Naive B cell (primary cell): Measurements from ENCODE around the gene RHBDF2. TPM values are rescaled to one million over a fixed set of nuclear protein-coding genes. Genes with fewer than 3 reads are reported as not detected.

Experiments used
- ATAC-seq, 2 donors: fragments of 150-1000 bp; cut with Tn5 transposase; 2 replicates each; pipeline ENCODE4 v1.10.0; 2021; ENCODE audit warnings: low read depth in 2 of 2, mild to moderate bottlenecking in 2 of 2, moderate library complexity in 2 of 2
- DNase-seq: peaks from one replicate; pipeline ENCODE4 v3.0.0; 2022
- H3K27ac Mint-ChIP-seq, 6 donors: one replicate each; pipeline ENCODE4 v1.8.0; 2020 to 2022; ENCODE audit warnings: mild to moderate bottlenecking in 6 of 6, mixed read lengths in 6 of 6, moderate library complexity in 5 of 6, inconsistent platforms in 2 of 6
- H3K27me3 Mint-ChIP-seq, 3 donors: one replicate each; pipeline ENCODE4 v1.8.0; 2021 to 2022; ENCODE audit warnings: mixed read lengths in 3 of 3, mild to moderate bottlenecking in 1 of 3
- H3K36me3 Mint-ChIP-seq, 2 donors: one replicate each; pipeline ENCODE4 v1.8.0; 2020 to 2022; ENCODE audit warnings: mixed read lengths in 2 of 2, inconsistent platforms in 1 of 2, mild to moderate bottlenecking in 1 of 2
- H3K4me1 Mint-ChIP-seq, 3 donors: one replicate each; pipeline ENCODE4 v1.8.0; 2020 to 2022; ENCODE audit warnings: mixed read lengths in 3 of 3, inconsistent platforms in 1 of 3, mild to moderate bottlenecking in 1 of 3, moderate library complexity in 1 of 3
- H3K4me3 Mint-ChIP-seq, 8 donors: one replicate each; pipeline ENCODE4 v1.8.0; 2020 to 2022; ENCODE audit warnings: mild to moderate bottlenecking in 8 of 8, mixed read lengths in 8 of 8, moderate library complexity in 8 of 8, inconsistent platforms in 2 of 8
- H3K9me3 Mint-ChIP-seq, 7 donors: one replicate each; pipeline ENCODE4 v1.8.0; 2020 to 2022; ENCODE audit warnings: mixed read lengths in 7 of 7, mild to moderate bottlenecking in 5 of 7, inconsistent platforms in 2 of 7, moderate library complexity in 1 of 7
- polyA plus RNA-seq, 6 donors: library from polyadenylated mRNA; unstranded; fragments of 300-500 nt; fragmentation: Illumina TruSeq; gene quantifications; one replicate each; pipeline ENCODE4 v1.2.3, GENCODE V29; 2021; ENCODE audit warnings: low read depth in 6 of 6

The RHBDF2 gene
- polyA plus RNA-seq, 6 donors from 2014 or later, result 44.0 to 148 (median 51.7) TPM

DNA sequence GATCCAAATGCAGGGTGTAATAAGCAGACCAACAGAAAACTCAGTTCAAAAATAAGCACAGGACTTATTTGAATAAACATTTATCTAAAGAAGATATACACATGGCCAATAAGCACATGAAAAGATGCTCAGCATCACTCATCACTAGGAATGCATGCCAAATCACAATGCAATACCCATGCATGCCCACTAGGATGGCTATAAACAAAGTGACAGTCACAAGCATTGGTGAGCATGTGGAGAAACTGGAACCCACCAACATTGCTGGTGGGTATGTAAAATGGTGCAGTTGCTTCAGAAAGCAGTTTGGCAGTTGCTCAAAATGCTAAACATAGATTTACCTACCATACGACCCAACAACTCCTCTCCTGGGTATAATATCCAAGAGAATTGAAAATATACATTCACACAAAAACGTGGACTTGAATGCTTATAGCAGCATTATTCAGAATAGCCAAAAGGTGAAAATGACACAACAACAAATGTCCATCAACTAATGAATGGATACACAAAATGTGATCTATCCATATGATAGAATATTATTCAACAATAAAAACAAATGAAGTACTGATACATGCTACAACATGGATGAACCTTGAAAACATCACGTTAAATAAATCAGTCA is 68.4 kb downstream of the RHBDF2 start:
- Mint-ChIP-seq H3K36me3 (peaks cover 0 to 6% of the 10 kb centered on the region in 2 donors), H3K27ac (peak overlapping the region in 3 of 6 donors; percentile 18 to 95 (median 29)), H3K9me3 (peaks cover 0 to 3% (median 0%) of the 10 kb centered on the region in 7 donors), H3K4me1 (peaks cover 65 to 92% (median 70%) of the 10 kb centered on the region in 3 donors), H3K27me3 (no peaks in the 10 kb centered on the region), H3K4me3 (peak overlapping the region in 6 of 8 donors; percentile 45 to 63 (median 54))
- no peak for ATAC-seq
- no peak for DNase-seq

DNA sequence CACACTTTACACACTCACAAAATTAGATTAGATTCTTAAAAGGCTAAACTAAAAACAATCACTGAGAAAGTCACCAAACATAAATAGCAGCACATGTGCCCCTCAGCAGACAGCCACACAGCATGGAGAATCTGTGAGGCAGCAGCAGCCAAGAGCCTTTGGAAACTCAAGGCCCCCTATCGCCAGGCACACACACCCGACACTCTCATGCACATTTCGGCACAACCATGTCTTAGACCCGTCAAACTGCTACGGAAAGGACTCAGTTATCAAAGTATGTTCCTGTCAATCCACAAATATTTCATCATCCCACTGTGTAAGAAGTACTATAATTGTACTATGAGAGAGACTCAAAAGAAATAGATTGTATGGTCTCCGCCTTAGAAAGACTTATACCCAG is 69.2 kb downstream of the RHBDF2 start:
- ATAC-seq (no peak), DNase-seq (no peak)
- Mint-ChIP-seq H3K27ac (peak overlapping the region in 3 of 6 donors; percentile 13 to 67 (median 36)), H3K36me3 (peaks cover 0 to 6% of the 10 kb centered on the region in 2 donors), H3K9me3 (peaks cover 0 to 3% (median 0%) of the 10 kb centered on the region in 7 donors), H3K4me3 (peak overlapping the region in 4 of 8 donors; percentile 19 to 50 (median 34)), H3K4me1 (peaks cover 72 to 92% (median 76%) of the 10 kb centered on the region in 3 donors), H3K27me3 (no peaks in the 10 kb centered on the region)

DNA sequence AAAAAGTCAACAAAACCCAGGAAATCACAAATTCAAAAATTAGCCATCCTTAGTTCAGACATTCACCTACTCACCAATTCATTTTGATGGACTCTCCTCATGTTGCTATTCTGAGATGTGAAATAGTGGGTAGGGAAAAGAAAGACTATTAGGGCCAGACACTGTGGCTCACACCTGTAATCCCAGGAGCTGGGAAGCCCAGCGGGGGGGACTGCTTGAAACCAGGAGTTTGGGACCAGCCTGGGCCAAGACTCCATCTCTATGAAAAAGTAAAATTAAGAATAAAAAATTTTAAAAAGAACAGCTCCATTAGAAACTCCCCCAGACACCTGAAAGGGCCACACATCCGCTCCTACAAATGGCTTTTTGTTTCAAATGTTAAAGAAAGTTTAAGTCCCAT is 69.7 kb downstream of the RHBDF2 start:
- no peak for DNase-seq
- Mint-ChIP-seq H3K27me3 (no peaks in the 10 kb centered on the region), H3K36me3 (peaks cover 0 to 6% of the 10 kb centered on the region in 2 donors), H3K9me3 (peaks cover 0 to 3% (median 0%) of the 10 kb centered on the region in 7 donors), H3K4me3 (peak overlapping the region in 2 of 8 donors; percentile 32 to 50), H3K4me1 (peaks cover 74 to 92% (median 77%) of the 10 kb centered on the region in 3 donors), H3K27ac (peak overlapping the region in 2 of 6 donors; percentile 13 to 67)
- no peak for ATAC-seq

DNA sequence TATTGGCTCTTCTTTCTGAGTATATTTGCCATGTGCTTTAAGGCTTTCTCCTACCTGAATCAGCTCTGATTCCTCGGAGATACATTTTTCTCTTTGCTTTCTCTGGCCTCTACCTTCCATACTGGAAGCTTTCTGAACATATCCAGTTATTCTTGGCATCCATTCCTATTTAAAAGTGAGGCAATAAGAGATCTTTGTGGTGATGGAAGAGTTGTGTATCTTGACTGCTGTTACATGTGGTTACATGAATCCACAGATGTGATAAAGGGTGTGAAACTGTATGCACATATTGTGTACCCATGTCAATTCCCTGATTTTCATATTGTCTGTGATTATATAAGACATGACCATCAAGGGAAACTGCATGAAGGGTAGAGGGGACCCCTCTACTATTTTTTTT is 72.7 kb downstream of the RHBDF2 start:
- ATAC-seq (no peak), DNase-seq (no peak)
- Mint-ChIP-seq H3K4me3 (peak overlapping the region in 7 of 8 donors; percentile 29 to 85 (median 73)), H3K4me1 (peaks cover 61 to 92% (median 68%) of the 10 kb centered on the region in 3 donors), H3K27me3 (no peaks in the 10 kb centered on the region), H3K27ac (peak overlapping the region in 5 of 6 donors; percentile 60 to 98 (median 97)), H3K9me3 (peaks cover 0 to 3% (median 0%) of the 10 kb centered on the region in 7 donors), H3K36me3 (peaks cover 0 to 6% of the 10 kb centered on the region in 2 donors)

DNA sequence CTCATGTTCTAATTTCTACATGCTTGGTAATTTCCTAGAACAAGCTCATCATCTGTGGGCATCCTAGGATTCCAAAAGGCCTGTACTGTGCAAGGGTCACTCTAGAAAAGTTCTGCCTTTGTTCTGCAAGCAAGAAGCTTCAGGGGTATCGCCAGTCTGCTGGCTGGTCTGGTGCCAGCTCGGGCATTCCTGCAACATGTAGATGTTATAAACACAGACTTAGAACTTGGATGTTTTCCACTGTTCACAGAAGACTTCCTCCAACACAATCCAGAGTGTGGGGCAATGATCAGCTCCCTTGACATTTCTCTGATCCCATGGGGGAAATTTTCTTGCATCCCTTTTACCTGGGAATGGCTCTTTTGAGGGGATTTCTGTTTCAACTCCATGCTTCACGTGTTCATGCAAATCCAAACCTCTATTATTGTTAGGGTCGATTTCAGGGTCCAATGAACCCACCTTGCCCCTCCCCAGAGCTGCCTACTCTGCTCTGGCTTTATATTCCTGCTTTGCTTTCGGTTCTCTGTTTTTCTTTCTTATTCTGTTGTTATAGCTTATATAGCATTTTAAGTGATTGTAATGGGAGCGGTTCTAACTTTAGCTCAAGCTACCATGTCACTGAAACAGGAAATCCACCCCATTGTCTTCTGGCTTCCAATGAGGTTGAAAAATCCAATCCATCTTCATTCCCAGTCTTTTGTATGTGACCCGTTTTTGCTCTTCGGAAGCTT is 73.6 kb downstream of the RHBDF2 start:
- DNase-seq, result peak; percentile 83
- Mint-ChIP-seq H3K27ac (peak overlapping the region; percentile 93 to 98 (median 96)), H3K9me3 (peaks cover 0 to 3% (median 0%) of the 10 kb centered on the region in 7 donors), H3K36me3 (peaks cover 0 to 6% of the 10 kb centered on the region in 2 donors), H3K4me3 (peak overlapping the region; percentile 42 to 89 (median 76)), H3K4me1 (peaks cover 60 to 91% (median 64%) of the 10 kb centered on the region in 3 donors), H3K27me3 (no peaks in the 10 kb centered on the region)
- ATAC-seq, result peak; percentile 88 to 90

DNA sequence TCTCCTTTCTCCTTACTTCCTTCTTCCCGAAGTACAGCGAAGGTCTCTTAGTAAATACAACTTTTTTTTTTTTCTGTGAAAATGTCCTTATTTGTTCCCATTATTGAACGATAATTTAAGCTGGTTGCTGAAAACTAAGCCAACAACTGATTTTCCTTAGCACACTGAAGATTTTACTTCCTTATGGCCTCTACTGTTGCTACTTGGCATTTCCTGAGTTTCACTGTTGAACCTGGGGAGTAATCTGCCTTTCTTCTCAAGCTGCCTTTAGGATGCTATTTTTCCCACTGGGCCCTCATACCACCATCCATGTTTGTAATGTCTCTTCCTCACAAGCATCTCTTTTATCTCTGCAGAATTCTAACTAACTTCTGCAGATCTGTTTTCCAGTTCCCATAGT is 74.4 kb downstream of the RHBDF2 start:
- Mint-ChIP-seq H3K36me3 (peaks cover 0 to 6% of the 10 kb centered on the region in 2 donors), H3K4me1 (peaks cover 58 to 91% (median 64%) of the 10 kb centered on the region in 3 donors), H3K9me3 (peaks cover 0 to 3% (median 0%) of the 10 kb centered on the region in 7 donors), H3K27ac (peak overlapping the region; percentile 93 to 98 (median 96)), H3K4me3 (peak overlapping the region in 7 of 8 donors; percentile 42 to 85 (median 74)), H3K27me3 (no peaks in the 10 kb centered on the region)
- DNase-seq (no peak), ATAC-seq (no peak)

DNA sequence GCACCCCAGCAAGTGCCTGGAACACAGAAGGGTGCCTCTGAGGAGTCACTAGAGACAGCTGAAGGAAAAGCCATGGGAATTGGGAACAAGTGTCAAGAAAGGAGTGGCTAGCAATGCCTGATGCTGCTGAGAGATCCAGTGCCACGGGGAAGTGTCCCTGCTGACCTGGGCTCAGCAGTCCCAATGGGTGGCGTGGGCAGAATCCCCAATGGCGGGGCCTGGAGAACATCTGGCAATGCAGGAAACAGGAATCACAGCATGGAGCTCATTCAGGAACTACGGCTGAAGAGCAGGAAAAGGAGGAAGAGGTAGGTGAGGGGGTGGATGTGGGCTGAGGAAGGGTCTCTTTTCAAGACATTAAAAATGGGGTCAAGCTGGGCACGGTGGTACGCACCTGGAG is 78.4 kb downstream of the RHBDF2 start:
- H3K9me3 Mint-ChIP-seq, result peaks cover 0 to 1% (median 0%) of the 10 kb centered on the region in 7 donors
- DNase-seq, result no peak
- peak overlapping the region; percentile 48 to 93 (median 86) for H3K4me3 Mint-ChIP-seq
- ATAC-seq, result no peak
- H3K27me3 Mint-ChIP-seq, result no peaks in the 10 kb centered on the region
- peaks cover 54 to 92% (median 74%) of the 10 kb centered on the region in 3 donors for H3K4me1 Mint-ChIP-seq
- H3K36me3 Mint-ChIP-seq, result peaks cover 0 to 7% of the 10 kb centered on the region in 2 donors
- H3K27ac Mint-ChIP-seq, result peak overlapping the region in 5 of 6 donors; percentile 58 to 99 (median 90)

DNA sequence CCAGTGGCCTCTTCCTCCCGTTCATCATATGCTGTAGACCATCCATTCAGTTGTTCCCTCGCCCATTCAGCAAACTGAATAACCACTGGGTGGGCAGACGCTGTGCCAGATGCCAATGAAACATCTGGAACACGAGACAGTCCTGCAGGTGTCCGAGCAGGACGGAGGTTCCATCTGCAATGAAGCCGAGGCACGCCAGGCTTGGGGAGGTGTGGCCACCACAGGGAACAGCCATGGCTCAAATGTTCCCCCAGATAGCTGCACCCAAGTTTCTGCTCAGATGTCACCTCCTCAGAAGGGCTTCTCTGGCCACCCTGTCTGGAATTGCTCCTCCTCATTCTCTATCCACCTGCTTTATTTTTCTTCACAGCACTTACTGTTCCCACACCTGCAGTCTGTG is 78.8 kb downstream of the RHBDF2 start:
- Mint-ChIP-seq H3K36me3 (peaks cover 0 to 7% of the 10 kb centered on the region in 2 donors), H3K27ac (peak overlapping the region; percentile 39 to 99 (median 81)), H3K9me3 (peaks cover 0 to 1% (median 0%) of the 10 kb centered on the region in 7 donors), H3K4me3 (peak overlapping the region in 7 of 8 donors; percentile 9 to 93 (median 80)), H3K27me3 (no peaks in the 10 kb centered on the region), H3K4me1 (peaks cover 54 to 92% (median 74%) of the 10 kb centered on the region in 3 donors)
- DNase-seq (no peak), ATAC-seq (no peak)

DNA sequence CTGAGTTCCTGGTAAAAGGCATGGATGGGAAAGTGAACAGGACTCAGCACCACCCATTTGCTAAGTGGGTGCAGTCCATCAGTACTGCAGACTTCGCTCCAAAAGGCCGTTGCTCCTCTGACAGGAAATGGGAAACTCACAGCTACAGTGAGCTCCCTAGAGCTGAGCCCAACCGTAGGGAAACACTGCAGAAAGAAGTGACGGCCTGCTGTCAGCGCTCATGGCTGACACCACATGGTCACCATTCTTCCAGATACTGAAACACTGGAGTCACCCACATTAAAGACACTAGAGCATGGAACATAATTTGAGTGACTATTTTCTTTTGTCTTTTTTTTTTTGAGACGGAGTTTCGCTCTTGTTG is 80.2 kb downstream of the RHBDF2 start:
- Mint-ChIP-seq H3K4me3 (peak overlapping the region in 6 of 8 donors; percentile 9 to 75 (median 46)), H3K36me3 (peaks cover 0 to 7% of the 10 kb centered on the region in 2 donors), H3K27ac (peak overlapping the region in 4 of 6 donors; percentile 72 to 88 (median 84)), H3K27me3 (no peaks in the 10 kb centered on the region), H3K4me1 (peaks cover 50 to 82% (median 68%) of the 10 kb centered on the region in 3 donors), H3K9me3 (peaks cover 0 to 1% (median 0%) of the 10 kb centered on the region in 7 donors)
- ATAC-seq (no peak), DNase-seq (no peak)

Other genes with a start within 250 kb of the RHBDF2 start
- gene UBALD2, start 236.1 kb downstream of the RHBDF2 start, polyA plus RNA-seq, result 1 to 10 TPM; 2.5 to 6.2 (median 4.6) TPM
- under 1 TPM in 2 of 6 donors, not detected in 4; 0.20 to 0.38 TPM for gene QRICH2, start 193.1 kb downstream of the RHBDF2 start, polyA plus RNA-seq
- gene PRPSAP1, start 147.5 kb downstream of the RHBDF2 start, polyA plus RNA-seq, result 10 to 100 TPM; 46.0 to 81.3 (median 54.4) TPM
- gene SPHK1, start 116.8 kb downstream of the RHBDF2 start, polyA plus RNA-seq, result 1 to 10 TPM in 1 of 6 donors, under 1 TPM in 1, not detected in 4; 0.22 to 1.7 TPM
- gene UBE2O, start 48.3 kb downstream of the RHBDF2 start, polyA plus RNA-seq, result 10 to 100 TPM; 11.0 to 26.0 (median 16.4) TPM
- 1 to 10 TPM in 1 of 6 donors, under 1 TPM in 2, not detected in 3; 0.24 to 1.2 (median 0.43) TPM for gene AANAT, start 33.8 kb downstream of the RHBDF2 start, polyA plus RNA-seq
- gene CYGB, start 36.3 kb upstream of the RHBDF2 start, polyA plus RNA-seq, result 1 to 10 TPM in 2 of 6 donors, under 1 TPM in 4; 0.21 to 2.4 (median 0.79) TPM
- 10 to 100 TPM; 21.6 to 54.4 (median 34.3) TPM for gene PRCD, start 38.6 kb upstream of the RHBDF2 start, polyA plus RNA-seq
- 1 to 10 TPM in 1 of 6 donors, under 1 TPM in 4, not detected in 1; 0.22 to 1.0 (median 0.48) TPM for gene ST6GALNAC2, start 84.4 kb upstream of the RHBDF2 start, polyA plus RNA-seq
- gene ST6GALNAC1, start 142.3 kb upstream of the RHBDF2 start, polyA plus RNA-seq, result not detected
- 1 to 10 TPM; 1.8 to 7.7 (median 3.5) TPM for gene MXRA7, start 209.5 kb upstream of the RHBDF2 start, polyA plus RNA-seq
- gene JMJD6, start 225.2 kb upstream of the RHBDF2 start, polyA plus RNA-seq, result 10 to 100 TPM; 17.4 to 38.2 (median 20.0) TPM
- gene METTL23, start 225.4 kb upstream of the RHBDF2 start, polyA plus RNA-seq, result 100 to 1,000 TPM; 119 to 177 (median 143) TPM
- gene SRSF2, start 235.9 kb upstream of the RHBDF2 start, polyA plus RNA-seq, result 100 to 1,000 TPM in 4 of 6 donors, 10 to 100 TPM in 2; 70.5 to 144 (median 112) TPM
- gene MFSD11, start 236.7 kb upstream of the RHBDF2 start, polyA plus RNA-seq, result 10 to 100 TPM; 18.3 to 39.2 (median 23.2) TPM